GM18909 (cell line): ENCODE data around the gene STK16.
"Not testable (repeated sequence)": the region's sequence is repeated elsewhere in the genome, so short reads cannot be mapped to it uniquely, and the experiment has no call there.

Experiments
- ATAC-seq: cut with Tn5 transposase; IDR thresholded peaks from one replicate; pipeline ENCODE4 v1.9.1; 2021; ENCODE audit warnings: mild to moderate bottlenecking; ENCODE audit not compliant: unreplicated experiment, poor library complexity

The STK16 gene

DNA sequence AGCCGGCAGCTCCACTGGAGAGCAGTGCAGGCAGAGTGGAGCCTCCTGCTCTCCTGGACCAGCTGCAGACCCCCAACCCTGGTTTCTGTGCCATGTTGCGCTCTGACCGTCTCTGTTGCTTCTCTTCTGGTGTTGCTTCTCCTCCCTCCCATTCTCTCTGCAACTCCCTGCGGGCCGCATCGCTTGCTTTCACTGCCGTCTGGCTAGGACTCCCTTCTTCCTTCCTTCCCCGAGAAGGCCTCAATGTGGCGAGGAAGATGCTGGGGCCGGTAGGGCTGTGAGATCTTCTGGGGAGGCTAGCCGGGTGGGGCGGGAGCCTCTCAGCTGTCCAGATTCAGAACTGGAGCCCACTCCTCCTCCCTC lies 40.1 kb downstream of the STK16 start:
- no peak for ATAC-seq

DNA sequence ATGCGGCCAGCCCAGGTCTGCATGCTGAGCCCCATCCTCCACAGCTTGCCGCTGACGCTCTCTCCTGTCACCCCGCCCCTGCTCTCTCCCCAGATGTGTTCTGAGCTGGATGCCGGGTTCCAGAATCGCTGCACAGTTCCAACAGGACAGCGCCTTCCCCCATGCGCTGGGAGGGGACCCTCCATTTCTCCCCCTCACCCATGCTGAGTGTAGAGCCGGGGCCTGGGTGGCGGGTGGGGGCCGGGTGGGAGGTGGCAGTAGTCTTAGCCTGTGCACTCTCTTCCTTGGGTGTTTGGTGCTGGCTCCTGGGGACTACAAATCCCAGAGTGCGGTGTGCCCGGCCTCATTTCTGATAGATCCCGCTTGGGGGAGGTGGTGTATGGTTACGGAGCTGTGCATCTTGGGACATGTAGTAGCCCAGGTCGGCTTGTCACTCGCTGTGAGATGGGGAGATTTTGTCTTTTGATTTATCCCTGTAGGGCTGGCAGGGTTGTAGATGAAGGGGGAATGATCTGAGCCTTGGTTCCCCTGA lies 40.7 kb downstream of the STK16 start:
- no peak for ATAC-seq

DNA sequence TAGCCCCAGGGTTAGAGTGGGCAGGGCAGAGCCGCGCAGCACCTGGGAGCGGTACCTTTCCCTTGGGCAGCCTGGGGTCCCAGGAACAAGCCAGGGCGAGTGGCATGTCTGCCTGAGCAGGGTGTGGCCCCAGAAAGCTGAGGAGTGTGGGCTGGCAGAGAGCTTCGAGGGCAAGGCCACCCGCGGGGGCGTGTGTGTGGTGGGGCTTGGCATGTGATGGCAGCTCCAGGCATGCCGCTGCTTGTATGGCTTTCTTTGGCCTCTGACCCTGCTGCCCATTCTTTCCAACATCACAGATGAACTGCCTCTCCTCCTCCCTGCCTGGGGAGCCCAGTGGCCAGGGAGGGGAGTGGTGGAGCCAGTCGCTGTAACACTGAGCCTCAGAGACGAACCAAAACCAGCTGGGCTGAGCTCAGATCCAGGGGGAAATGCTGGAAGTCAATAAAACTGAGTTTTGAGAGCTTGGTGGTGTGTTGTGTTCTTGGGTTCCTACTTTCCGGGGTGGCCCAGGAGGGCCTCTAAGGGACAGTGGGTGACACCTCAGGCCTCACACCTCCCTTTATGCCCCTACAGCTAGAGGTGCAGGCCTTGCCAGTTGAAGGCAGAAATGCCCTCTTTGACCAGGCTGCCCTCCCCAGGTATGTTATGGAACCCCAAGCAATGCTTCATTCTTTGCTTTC lies 41.3 kb downstream of the STK16 start:
- ATAC-seq = no peak

DNA sequence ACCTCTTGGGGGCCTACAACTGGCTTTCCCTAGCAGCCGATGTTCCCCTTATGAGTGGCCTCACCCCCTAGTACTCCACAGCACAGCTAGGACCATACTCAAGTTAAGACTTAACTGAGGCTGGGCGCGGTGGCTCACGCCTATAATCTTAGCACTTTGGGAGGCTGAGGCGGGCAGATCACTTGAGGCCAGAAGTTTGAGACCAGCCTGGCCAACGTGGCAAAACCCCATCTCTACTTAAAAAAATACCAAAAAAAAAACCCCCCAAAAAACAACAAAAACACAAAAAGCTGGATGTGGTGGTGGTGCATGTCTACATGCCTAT lies 41.8 kb downstream of the STK16 start:
- not testable (repeated sequence) for ATAC-seq

DNA sequence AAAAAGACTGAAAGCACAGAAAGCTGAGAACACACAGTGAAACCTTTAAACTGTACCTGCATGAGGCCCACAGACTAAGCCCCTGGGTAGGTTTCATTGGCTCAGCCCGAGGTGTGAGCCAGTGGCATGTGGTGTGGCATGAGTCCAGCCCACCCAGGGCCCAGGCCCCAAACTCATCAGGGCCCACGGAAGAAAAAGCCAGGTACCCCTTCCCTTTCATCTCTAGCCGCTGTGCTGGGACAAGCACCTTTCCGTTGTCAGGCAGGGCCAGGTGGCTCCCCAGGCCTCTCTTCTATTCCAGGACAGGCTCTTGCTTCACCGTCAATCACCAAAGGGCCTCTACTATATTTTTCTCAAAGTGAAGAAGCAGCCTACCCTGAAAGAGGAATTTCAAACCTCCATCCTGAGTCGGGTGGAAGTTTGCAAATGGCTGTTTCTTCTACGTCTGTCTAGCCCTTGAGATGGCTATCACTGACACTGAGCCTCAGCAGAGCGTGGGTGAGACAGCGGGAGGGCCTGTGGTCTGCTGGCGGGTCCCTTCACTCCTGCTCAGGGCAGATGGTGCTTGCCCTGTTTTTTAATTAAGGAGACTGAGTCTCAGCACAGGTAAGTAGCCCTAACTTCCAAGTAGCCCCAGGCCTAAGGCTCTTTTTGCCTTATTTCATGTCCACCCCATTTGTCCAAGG lies 42.4 kb downstream of the STK16 start:
- ATAC-seq = no peak

DNA sequence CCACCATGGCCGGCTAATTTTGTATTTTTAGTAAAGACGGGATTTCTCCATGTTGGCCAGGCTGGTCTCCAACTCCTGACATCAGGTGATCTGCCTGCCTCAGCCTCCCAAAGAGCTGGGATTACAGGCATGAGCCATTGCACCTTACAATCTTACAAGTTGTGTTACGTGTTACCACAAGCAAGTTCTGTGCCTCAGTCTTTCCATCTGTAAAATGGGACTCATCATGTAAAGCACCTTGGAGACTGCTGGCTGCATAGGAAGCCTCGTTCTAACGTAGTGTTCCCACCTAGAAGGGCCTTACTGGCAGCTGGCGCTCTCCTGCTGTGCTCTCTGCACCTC lies 43.9 kb downstream of the STK16 start:
- no peak for ATAC-seq

DNA sequence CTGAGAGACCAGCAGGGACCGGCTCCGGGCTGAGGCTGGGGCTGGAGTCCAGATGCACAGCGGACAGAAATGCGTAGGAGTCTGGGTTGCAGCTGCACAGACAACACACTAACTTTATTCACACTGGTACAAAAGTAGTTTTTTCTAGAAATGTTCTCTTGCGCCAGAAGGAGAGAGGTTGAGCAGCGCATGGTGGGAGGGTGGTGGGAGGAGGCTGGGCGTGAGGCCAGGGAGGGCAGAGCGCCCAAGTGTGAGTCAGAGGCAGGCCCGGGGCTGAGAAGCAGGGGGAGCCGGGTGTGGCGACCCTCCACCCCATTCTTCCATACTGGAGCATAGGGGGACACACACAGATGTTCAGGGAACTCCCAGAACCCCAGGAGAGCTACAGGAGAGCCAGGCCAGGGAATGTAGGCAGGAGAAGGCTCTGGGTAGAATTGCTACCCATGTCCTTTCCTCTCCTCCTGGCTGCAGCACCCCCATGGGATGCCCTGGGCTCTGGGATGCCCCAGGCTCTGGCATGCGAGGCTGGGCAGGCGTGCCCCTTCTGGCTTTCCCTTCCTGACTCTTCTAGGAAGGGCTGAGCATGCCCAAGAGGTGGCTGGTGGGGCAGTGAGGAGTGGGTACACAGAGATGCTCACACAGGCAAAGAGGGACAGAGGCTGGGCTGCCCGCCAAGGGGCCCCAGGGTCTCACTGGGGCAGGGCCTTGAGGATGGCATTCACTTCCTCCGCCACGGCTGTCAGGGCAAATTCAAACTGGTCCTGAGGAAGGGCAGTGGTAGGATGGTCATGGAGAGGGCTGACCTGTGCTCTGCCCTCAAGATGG lies 44.5 kb downstream of the STK16 start:
- ATAC-seq = no peak

DNA sequence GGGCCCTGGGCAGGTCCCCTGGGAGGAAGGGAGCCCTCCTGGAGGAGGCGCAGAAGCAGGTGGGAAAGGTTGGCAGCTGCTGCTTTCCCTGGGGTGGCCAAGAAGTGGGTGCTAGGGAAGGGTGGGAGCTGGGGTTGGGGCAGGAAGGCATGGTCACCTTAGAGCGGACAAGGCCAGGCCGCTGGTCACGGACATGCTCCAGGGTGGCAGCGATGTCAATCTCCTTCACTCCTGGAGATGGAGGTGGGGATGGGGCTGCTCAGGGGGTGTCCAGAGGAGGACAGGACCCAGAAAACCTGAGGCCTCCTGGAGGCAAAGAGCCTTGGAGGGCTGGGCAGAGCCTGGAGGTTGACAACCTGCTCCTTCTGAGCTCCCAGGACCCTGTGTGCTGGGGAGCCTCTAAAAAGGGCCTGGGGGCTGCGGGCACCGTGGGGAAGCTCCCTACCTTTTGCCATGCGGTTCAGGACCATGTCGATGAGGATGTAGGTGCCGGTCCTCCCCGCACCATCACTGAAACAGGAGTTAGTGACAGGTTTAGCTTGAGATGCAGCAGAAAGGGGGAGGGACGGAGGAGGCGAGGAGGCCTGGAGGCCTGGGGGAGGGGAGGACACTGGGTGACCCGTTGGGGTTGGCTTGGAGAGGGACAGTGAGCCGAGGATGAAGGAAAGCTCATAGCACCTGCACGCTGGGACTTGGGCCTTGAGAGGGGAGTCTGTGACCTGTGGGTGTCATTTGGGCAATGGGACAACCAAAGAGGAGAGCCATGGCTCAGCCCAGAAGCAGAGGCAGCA lies 45.3 kb downstream of the STK16 start:
- no peak for ATAC-seq

DNA sequence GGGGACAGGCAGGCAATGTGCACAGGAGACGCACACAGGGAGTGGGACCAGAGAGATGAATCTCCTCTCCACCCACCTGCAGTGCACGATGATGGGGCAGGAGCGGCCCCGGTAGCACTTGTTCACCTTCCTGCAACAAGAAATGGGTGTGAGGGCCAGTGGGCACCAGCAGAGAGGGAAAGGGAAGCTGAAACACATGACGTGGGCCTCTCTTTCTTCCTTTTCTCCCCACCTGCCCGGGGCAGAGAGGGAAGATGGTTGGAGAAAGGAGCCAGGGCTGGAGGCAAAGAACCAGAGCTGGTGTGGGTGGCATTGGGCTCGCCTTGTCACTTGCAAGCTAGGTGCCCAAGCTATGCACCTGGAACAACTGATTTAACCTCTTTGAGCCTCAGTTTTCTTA lies 46.1 kb downstream of the STK16 start:
- ATAC-seq = no peak

DNA sequence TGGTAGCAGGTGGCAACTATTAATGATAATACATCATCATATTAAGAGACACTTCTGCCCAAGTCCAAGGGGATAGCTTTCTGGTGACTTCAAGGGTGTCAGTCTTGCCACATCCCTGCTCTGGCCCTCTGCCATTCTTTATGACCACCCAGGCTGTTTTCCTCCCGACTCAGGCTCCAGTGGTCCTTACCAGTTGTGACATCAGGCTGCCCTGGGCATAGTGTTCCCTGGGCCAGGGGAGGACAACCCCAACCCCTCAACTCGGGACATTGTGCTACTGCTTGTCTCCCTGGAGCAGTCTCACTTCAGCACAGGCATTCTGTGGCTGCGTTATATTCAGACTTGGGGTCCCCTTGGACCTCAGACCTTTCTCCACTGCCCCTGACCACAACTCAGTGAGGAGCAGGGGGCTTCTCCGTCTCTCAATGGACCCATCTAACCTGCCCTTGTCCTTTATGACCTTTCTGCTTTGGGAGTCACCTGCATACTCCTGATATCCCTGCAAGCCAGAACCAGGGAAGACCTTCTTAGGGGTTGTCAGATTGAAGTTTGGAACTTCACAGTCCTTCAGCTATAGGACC lies 46.7 kb downstream of the STK16 start:
- no peak for ATAC-seq

DNA sequence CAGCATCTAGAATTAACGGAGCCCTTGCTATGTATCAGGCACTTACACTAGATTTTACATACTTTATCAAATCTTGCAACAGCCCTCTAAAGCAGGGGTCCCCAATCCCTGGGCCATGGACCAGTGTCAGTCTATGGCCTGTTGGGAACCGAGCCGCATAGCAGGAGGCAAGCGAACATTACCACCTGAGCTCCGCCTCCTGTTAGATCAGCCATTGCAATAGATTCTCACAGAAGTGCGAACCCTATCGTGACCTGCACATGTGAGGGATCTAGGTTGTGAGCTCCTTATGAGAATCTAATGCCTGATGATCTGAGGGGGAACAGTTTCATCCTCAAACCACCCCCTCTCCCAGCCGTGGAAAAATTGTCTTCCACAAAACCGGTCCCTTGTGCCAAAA lies 47.3 kb downstream of the STK16 start:
- no peak for ATAC-seq

DNA sequence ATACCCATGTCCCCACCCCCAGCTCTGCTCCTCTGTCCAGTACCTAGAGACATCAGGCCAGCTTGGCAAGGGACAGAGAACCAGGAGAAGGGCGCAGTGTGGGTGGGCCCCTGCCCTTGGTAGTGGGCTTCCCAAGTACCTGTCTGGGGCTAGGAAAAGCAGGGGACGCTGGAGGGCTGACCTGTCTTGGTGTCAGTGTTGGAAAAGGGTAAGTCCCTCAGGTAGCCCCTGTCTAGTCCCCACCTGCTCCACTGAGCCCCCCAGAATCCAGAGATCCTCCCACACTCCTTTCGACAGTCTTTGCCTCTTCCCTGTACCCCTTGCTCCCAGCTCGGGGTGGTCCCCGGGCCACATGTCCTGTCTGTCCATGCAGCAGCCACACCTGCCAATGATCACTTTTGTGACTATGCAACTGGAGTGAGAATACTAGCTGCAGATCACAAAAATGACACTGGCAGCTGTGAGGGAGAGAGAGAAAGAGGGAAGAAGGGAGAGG lies 48.5 kb downstream of the STK16 start:
- ATAC-seq = no peak

DNA sequence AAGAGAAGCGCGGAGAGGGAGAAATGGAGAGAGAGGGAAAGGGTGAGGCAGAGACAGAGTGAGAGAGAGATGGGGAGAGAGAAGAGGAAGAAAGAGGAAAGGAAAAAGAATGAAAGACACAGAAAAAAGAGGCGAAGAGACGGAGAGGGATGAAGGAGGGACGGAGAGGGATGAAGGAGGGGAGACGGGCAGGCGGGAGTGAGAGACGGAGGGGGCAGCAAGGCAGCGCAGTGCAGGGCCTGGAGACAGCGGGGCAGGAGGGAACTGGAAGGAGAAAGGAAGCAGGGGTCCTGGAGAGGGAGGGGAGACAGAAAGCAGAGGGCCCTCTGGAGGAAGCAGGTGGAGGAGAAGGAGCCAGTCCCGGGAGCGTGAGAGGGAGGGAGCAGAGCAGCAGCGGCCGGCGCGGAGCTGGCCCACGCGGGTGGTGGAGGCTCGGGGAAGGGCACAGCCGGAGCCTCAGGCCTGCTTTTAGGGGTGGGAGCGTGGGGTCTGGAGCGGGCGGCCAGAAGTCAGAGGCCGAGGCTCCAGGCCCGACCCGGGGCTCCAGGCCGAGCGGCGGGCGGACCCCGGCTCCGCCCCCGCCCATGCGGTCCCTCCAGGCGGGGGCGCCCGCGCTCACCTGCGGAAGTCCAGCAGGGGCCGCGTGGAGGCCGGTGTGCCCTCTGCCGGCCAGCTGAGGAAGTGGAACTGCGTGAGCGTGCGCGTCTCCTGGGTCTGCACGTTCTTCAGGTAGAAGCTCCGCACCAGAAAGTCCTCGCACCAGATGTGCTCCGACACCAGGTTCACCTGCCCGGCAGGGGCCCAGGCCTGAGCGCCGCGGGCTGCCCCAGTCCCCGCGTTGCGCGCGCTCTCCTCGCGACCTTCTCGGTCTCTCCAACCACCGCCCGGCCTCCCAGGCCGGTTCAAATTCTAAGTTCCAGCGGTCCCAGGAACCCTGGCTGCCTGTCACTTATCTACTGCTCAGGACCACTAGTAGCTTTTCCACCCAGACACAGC lies 49.4 kb downstream of the STK16 start:
- peak; percentile 92 for ATAC-seq

DNA sequence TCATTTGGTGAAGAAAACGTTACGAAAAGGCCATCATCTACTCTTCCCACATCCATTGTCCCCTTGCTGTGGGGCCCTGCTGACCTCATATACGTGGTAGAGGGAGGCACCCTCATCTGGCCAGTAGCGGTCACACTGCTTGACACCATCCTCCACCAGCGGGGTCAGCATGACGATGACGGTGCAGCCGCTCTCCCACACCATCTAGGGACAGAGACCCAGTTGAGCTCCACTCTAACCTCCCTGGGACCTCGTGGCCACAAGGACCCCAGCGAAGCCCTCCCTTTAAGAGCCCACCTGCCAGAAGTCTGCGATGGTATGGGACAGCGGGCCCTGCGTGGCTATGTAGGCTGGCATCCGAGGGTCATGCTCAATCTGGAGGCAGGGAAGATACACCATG lies 50.9 kb downstream of the STK16 start:
- ATAC-seq = no peak

DNA sequence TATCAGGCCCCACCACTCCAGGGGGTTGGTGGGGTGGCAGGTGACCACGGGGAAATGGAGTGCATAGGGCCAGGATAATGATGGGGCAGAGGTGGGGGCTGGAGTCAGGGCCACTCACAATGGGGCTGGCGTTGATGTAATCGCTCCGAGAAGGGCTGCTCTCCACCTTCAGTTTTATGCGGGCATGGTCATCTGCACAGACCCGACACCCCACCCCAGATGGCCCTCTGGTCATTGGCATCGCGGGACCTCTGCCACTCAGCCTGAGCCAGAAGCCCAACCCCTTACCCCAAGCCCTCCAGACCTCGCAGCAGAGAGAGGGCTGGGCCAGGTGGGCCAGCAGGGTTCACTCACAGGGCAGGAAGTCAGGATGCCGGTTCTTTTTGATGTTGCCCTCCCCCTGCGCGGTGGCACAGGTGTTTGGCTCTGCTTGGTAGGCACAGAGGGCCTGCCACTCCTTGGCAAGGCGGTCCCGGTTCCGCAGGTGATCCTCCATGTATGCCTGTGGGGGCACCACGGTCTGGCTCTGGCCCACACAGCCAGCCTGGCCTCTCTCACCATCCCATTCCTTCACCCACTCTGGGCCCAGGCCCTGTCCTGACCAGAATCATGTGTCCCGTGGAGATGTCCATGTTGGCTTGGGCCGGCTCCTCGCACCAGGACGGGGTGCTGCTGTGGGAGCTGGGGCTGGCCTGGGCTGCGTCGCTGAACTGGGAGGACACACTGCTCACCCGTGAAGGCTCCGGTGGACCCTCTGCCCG lies 51.5 kb downstream of the STK16 start:
- ATAC-seq = no peak

DNA sequence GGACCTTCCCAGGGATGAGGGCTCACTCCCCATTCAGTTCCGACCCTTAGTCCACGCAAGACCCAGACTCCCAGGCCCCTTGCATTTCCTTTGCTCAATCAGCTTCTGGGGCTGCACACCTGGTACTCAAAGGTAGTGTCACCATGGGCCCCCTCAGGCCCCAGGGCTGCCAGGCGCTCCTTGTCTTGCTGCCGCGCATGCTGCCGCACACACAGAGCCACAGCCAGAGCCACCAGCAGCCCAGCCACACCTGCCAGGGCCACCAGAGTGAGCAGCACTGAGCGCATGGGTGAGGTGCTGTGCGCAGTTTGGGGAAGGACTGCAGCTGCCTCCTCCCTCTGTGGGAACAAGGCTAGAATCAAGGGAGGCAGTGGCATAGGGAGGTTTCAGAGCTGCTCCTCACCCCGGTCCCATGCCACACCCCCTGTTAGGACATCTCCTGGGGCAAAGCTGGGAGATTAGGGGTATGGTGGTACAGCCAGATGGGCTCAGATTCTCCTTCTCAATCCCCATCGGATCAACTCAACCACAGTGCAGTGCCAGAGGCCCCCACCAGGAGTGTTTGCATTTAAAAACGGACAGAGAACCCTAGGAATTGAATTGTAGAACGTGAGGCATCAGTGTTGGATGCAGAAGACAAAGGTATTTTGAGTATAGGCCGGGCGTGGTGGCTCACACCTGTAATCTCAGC lies 52.6 kb downstream of the STK16 start:
- ATAC-seq = no peak

DNA sequence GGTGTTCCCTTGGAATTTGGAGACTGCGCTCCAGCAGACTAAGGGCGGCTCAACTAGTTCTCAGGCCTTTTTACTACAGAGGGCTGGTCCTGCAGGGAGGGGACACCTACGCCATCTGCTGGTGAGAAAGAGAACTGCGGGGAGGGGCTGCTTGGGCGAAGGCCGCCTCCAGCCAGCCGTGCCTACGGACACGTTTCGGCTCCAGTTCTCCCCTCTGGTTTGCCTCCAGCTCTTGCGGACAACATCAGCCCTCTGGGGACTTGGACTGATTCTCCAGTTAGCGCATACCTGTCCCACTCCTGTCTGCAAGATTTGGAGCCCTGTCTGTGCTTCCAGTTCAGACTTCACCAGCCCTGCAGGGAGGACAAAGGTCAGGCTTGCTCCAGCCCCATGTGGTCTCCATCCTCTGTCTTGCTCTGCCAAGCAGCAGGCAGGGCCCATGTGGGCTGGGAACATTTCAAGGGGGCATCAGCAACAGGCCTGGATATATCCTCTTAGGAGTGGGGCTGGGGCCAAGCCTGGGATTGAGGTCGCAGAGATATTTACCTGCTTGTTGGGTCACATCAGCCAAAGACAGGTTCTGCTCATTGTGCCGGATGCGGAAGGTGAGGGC lies 53.6 kb downstream of the STK16 start:
- ATAC-seq = peak; percentile 50
